Breast epithelium (tissue), 4 donors: ENCODE results near the gene EPG5. TPM values are rescaled to one million over a fixed set of nuclear protein-coding genes. Genes with fewer than 3 reads are reported as not detected.

ENCODE experiments used
- DNase-seq, 2 donors: peaks; one replicate each; pipeline ENCODE4 v3.0.0-alpha.2; 2019; ENCODE audit warnings: low spot score in 2 of 2
- H3K27ac ChIP-seq, 2 donors: fragments of 200-600 bp; sonication (generic) in 1 of 2; one replicate each; pipeline ENCODE4 v1.5.1; 2016 to 2019; ENCODE audit warnings: mild to moderate bottlenecking in 1 of 2
- H3K27me3 ChIP-seq, 2 donors: fragments of 200-600 bp; sonication (generic) in 1 of 2; one replicate each; pipeline versions ENCODE4 v1.5.1 to v1.6.0; 2017 to 2019; ENCODE audit warnings: control low read depth in 1 of 2, mild to moderate bottlenecking in 1 of 2
- H3K36me3 ChIP-seq: fragments of 200-600 bp; one replicate; pipeline ENCODE4 v1.5.1; 2019
- H3K4me1 ChIP-seq, 2 donors: fragments of 200-600 bp; sonication (generic); one replicate each; pipeline ENCODE4 v1.5.1; 2016 to 2019; ENCODE audit warnings: control low read depth in 1 of 2
- H3K4me3 ChIP-seq, 3 donors: fragments of 200-600 bp; sonication (generic); 1 replicate in 2 of 3; 2 replicates in 1 of 3; pipeline ENCODE4 v1.5.1; 2016 to 2019; ENCODE audit warnings: mild to moderate bottlenecking in 3 of 3, moderate library complexity in 2 of 3
- H3K9me3 ChIP-seq, 2 donors: fragments of 200-600 bp; sonication (generic) in 1 of 2; one replicate each; pipeline ENCODE4 v1.5.1; 2016 to 2019; ENCODE audit warnings: control low read depth in 1 of 2
- CTCF ChIP-seq, 3 donors: fragments of 450-650 bp; IDR thresholded peaks; one replicate each; pipeline ENCODE4 v1.5.1; 2016 to 2017; ENCODE audit warnings: antibody characterized with exemption in 3 of 3, mild to moderate bottlenecking in 3 of 3, moderate library complexity in 3 of 3
- POLR2A ChIP-seq: fragments of 450-650 bp; IDR thresholded peaks from one replicate; pipeline ENCODE4 v1.6.1; 2016; ENCODE audit warnings: antibody characterized with exemption, mild to moderate bottlenecking, moderate library complexity
- POLR2AphosphoS5 ChIP-seq, 3 donors: sonication (generic); formaldehyde crosslinking; IDR thresholded peaks; one replicate each; pipeline ENCODE4 v1.6.1; 2017; ENCODE audit warnings: antibody characterized with exemption in 3 of 3
- intact Hi-C: fragments of 100-400 bp; cut with DNase I; formaldehyde crosslinking; loops from one replicate; pipeline ENCODE4 v1.15.1; 2023; ENCODE audit warnings: low total_unique reads
- total RNA-seq, 3 donors: library from RNA; depleted of rRNA; stranded (reverse); fragments of >200 nt; gene quantifications; one replicate each; pipeline ENCODE4 v1.1.0, GENCODE V29; 2016

Gene EPG5
- total RNA-seq, 3 donors from 2014 or later: 38.7 to 64.5 (median 48.8) TPM

- TF ChIP-seq POLR2AphosphoS5 (IDR thresholded peaks at IDR 0.05) (no peak), POLR2A (no peak), CTCF (IDR thresholded peaks at IDR 0.05) (no peak)
- no peaks in the 10 kb centered on the region for H3K36me3 ChIP-seq
- intact Hi-C loops: no loop called here
Observed at GRCh38 chr18:46001074-46001473, 33.9 kb upstream of the EPG5 start.

GRCh38 chr18:45999536-45999935, 32.4 kb upstream of the EPG5 start:
- TF ChIP-seq POLR2A (no peak), CTCF (IDR thresholded peaks at IDR 0.05) (no peak), POLR2AphosphoS5 (IDR thresholded peaks at IDR 0.05) (no peak)
- Histone ChIP-seq H3K9me3 (no peaks in the 10 kb centered on the region), H3K27ac (no peak overlapping the region), H3K27me3 (no peaks in the 10 kb centered on the region), H3K4me3 (no peak overlapping the region), H3K4me1 (no peaks in the 10 kb centered on the region), H3K36me3 (no peaks in the 10 kb centered on the region)
- no peak for DNase-seq
- intact Hi-C loops: no loop called here

More at GRCh38 chr18:46001074-46001473, 33.9 kb upstream of the EPG5 start:
- H3K4me3 ChIP-seq: no peak overlapping the region
- DNase-seq: no peak
- no peaks in the 10 kb centered on the region for H3K4me1 ChIP-seq
- H3K27ac ChIP-seq: no peak overlapping the region
- H3K27me3 ChIP-seq: no peaks in the 10 kb centered on the region
- no peaks in the 10 kb centered on the region for H3K9me3 ChIP-seq

DNA sequence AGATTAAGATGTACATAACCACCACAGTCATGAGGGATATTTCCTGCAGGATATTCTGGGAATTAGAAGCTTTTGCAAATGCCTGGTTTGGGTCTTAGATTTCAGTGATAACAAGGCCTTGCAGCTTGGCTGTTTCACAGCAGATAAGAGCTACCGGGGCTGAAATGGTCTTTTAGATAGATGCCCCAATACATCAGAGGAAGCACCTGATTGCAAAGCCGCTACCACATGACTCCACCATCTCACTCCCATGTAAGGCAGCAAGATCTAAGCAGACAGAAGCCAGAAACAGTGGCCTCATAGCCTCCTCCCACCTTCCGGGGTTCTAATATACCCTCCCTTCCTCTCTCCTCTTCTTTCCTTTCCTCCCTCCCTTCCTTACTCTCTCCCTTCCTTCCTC, 31.1 kb upstream of the EPG5 start:
- H3K36me3 ChIP-seq: no peaks in the 10 kb centered on the region
- H3K4me3 ChIP-seq: no peak overlapping the region
- TF ChIP-seq POLR2A: no peak
- TF ChIP-seq POLR2AphosphoS5 (IDR thresholded peaks at IDR 0.05): no peak
- no peak for TF ChIP-seq CTCF (IDR thresholded peaks at IDR 0.05)
- DNase-seq: no peak
- no peak overlapping the region for H3K27ac ChIP-seq
- no peaks in the 10 kb centered on the region for H3K4me1 ChIP-seq
- intact Hi-C loops: no loop called here
- H3K9me3 ChIP-seq: no peaks in the 10 kb centered on the region
- no peaks in the 10 kb centered on the region for H3K27me3 ChIP-seq

GRCh38 chr18:45997700-45998151, 30.6 kb upstream of the EPG5 start:
- no peak for DNase-seq
- H3K27me3 ChIP-seq: no peaks in the 10 kb centered on the region
- no peaks in the 10 kb centered on the region for H3K36me3 ChIP-seq
- no peak for TF ChIP-seq POLR2A
- TF ChIP-seq POLR2AphosphoS5 (IDR thresholded peaks at IDR 0.05): no peak
- no peak for TF ChIP-seq CTCF (IDR thresholded peaks at IDR 0.05)
- H3K27ac ChIP-seq: no peak overlapping the region
- H3K9me3 ChIP-seq: no peaks in the 10 kb centered on the region
- intact Hi-C loops: no loop called here
- H3K4me1 ChIP-seq: no peaks in the 10 kb centered on the region
- H3K4me3 ChIP-seq: no peak overlapping the region

- TF ChIP-seq CTCF (IDR thresholded peaks at IDR 0.05) (no peak), POLR2A (no peak), POLR2AphosphoS5 (IDR thresholded peaks at IDR 0.05) (no peak)
- no peak overlapping the region for H3K27ac ChIP-seq
- no peak overlapping the region for H3K4me3 ChIP-seq
- H3K9me3 ChIP-seq: no peaks in the 10 kb centered on the region
- DNase-seq: no peak
- no peaks in the 10 kb centered on the region for H3K27me3 ChIP-seq
- no peaks in the 10 kb centered on the region for H3K4me1 ChIP-seq
- no peaks in the 10 kb centered on the region for H3K36me3 ChIP-seq
- intact Hi-C loops: no loop called here
Observed at GRCh38 chr18:45995461-45995860, 28.3 kb upstream of the EPG5 start.
